Activated T-helper 1 cell treated with Interleukin-2 at 50 U/mL for 16 hours (primary cell): ENCODE results near the gene SLC39A12.

ENCODE experiments used
- DNase-seq: peaks from one replicate; pipeline ENCODE4 v3.0.0-alpha.2; 2020; ENCODE audit warnings: low read depth

SLC39A12 gene

GRCh38 chr10:17963431-17963830, 11.7 kb downstream of the SLC39A12 start:
- no peak for DNase-seq

DNA sequence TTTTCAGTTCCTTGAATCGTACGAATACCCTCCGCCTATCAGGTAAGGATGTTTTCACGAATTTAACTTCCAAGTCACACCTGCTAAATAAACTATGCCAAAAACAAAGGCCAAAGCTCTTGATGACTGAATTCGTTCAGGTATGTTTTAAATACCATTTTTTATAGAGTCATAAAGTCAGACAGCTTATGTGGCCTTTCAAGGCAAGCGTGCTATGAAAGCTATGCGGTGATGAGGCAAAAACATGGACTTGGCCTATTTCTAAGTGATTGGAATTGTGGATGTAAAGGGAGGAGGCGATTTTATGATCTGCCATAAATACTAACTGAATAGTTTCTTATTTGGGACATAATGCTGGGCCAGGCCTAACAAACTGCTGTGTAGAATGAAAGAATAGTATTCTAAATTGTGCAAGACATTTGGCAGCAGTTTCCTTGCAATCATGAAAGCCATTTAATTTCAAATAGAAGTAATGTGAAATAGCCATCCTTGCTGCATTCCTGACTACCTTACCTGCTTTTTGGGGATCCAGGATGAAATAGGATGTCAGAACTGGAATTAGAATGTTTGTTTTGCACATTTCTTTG, 14.0 kb downstream of the SLC39A12 start:
- DNase-seq: no peak

GRCh38 chr10:17974505-17974904, 22.8 kb downstream of the SLC39A12 start:
- DNase-seq: no peak

DNA sequence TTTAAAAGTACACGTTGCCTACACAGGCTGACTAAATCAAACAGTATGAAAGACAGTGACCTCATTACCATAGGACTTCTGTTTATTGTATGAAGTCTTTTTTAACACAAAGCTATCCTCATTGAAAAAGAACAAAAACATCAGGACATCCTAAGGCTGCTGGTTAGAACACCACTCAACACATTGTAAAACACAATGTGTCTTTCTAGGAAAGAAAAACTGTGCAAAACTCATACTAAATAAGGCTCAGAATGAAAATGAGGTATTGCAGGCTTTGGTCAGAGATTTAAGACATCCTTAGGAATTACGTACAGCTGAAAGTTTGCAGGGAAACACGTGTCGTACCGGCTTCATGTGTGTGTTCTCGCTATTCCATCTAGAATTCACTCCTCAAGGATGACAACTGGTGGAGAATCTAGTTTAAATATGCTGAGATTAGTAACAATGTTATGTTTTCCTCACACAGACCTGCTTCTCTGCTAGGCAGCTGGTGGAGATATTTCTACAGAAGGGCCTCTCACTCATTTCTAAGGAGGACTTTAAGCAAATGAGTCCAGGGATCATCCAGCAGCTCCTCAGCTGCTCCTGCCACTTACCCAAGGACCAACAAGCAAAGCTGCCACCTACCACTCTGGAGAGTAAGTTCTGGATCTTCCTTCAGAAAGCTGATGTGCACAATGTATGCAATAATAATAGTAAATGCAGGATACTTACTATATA, 29.3 kb downstream of the SLC39A12 start:
- no peak for DNase-seq

- no peak for DNase-seq
Observed at GRCh38 chr10:17981766-17982380, 30.2 kb downstream of the SLC39A12 start.

DNA sequence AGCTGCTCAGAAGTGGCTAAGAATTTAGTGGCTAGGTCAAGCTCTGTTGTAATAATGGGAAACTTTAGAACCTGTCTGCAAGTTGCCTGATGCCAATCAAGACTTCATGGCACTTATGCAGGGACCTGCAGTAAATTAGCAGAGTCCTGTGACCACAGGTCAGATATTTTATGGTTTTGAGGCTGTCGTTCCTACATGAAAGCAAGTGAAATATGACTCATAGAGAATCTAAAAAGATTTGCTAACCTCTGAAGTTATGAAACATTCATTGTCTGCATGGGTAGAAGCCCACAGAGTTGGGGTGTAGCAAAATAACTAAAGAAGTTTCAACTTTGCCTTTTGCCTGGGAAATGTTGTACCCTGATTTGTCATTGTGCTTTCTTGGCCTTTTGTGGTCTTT, 32.3 kb downstream of the SLC39A12 start:
- DNase-seq: no peak

GRCh38 chr10:17984563-17984962, 32.8 kb downstream of the SLC39A12 start:
- no peak for DNase-seq

DNA sequence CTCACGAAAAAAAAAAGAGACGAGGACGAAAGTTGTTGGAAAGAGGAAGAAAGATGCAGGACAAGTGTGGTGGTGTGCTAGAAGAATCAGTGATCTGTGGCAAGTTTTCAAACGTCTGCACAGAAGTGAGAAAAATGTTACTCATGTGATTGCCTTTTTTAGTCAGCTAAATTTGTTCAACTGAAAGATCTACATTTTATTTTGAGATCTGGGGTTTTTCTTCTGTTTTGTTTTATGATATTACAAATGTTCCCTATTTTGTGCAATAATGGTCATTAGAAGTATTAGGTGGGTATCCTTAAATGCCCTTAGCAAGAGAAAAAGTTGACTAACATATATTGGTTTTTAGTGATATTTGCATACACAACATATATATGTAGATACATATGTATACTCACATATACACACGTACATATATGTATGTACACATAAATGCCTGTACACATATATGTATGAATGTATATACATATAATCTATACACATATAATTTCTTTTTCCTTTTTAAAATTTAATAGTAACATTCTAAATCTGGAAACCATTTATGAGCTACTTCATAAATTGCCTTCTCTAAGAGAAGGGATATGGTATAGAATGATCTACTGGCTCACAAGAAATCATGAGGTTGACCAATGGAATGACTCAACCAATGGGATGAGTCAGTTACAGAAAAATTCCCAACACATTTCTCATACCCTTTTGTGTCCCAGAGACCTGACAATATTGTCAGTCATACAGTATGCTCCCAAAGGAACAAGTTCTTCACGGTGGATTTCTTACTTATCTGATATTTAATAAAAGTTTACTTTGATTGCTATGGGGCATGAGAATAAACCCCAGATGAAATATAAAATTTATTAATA, 38.4 kb downstream of the SLC39A12 start:
- DNase-seq: no peak

- no peak for DNase-seq
Observed at GRCh38 chr10:17992266-17992665, 40.5 kb downstream of the SLC39A12 start.

DNA sequence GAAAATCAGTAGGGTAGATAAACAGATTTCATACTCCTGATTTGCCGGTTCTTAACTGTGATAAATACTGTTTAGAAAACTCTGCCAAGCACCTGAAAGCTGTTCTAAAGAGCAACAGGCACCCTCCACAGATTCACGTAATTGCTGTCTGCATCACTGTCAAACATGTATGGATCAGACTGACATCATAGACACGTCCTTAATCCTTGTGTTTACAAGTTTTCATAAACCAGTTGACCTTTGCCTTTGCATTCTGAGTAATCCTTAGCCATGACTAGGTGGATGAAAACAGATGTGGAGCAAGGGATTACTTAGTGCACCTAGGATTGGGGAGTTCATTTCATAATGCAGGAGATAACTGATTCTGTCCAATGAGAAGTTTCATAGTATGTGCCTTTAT, 41.6 kb downstream of the SLC39A12 start:
- DNase-seq: no peak

DNA sequence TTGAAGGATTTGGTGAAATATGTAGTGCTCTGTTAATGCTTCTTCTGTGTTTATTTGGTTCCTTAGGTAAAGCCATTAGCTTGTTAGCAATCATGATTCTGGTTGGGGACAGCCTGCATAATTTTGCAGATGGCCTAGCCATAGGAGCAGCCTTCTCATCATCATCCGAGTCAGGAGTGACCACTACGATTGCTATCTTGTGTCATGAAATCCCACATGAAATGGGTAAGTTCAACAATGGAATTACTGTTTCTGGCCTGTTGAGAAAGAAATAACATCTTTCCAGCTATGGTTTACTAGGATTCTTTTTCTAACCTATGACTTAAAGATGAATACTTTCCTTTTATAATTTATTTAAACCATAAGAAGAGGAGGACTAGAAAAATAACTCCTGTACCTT, 48.9 kb downstream of the SLC39A12 start:
- no peak for DNase-seq

GRCh38 chr10:18005445-18005780, 53.7 kb downstream of the SLC39A12 start:
- DNase-seq: no peak

DNA sequence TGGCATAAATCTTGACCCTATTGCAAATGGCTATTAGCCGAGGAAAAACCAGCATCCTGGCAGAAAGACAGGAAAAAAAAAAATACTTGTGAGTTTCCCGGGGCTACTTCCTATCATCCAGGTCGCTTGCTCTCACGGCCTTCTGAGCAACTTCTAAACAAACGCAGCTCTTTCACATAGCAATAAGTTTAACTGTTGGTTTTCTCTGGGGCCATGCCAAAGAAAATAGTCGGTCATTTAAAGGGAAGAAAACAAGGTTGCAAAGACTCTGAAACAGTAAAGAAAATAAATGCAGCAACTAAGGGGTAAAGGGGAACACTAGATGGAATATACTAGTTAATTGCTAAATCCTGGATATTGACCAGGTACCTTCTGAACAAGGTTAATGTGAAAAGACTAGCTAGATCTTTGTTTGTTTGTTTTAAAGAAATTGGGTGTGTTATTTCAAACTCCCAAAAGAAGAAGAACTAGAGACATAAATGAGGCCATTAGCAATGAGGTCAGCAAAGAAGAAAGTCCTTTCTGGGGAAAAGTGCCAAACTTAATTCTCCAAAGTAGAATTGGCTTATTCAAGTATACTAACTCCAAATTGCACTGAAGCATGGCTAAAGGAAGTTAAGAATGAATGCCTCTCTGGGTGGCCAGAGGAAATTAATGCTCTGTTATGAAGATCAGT, 54.2 kb downstream of the SLC39A12 start:
- DNase-seq: no peak

GRCh38 chr10:18008986-18009385, 57.3 kb downstream of the SLC39A12 start:
- DNase-seq: no peak

GRCh38 chr10:18010050-18010449, 58.3 kb downstream of the SLC39A12 start:
- no peak for DNase-seq

DNA sequence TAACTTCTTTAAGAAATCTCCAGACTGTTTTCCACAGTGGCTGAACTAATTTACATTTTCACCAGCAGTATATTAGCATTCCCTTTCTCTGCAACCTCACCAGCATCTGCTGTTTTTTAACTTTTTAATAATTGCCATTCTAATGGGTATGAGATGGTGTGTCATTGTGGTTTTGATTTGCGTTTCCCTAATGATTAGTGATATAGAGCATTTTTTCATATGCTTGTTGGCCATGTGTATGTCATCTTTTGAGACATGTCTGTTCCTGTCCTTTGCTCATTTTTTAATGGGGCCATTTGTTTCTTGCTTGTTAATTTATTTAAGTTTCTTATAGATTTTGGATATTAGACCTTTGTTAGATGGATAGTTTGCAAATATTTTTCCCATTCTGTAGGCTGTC, 68.8 kb downstream of the SLC39A12 start:
- no peak for DNase-seq

DNA sequence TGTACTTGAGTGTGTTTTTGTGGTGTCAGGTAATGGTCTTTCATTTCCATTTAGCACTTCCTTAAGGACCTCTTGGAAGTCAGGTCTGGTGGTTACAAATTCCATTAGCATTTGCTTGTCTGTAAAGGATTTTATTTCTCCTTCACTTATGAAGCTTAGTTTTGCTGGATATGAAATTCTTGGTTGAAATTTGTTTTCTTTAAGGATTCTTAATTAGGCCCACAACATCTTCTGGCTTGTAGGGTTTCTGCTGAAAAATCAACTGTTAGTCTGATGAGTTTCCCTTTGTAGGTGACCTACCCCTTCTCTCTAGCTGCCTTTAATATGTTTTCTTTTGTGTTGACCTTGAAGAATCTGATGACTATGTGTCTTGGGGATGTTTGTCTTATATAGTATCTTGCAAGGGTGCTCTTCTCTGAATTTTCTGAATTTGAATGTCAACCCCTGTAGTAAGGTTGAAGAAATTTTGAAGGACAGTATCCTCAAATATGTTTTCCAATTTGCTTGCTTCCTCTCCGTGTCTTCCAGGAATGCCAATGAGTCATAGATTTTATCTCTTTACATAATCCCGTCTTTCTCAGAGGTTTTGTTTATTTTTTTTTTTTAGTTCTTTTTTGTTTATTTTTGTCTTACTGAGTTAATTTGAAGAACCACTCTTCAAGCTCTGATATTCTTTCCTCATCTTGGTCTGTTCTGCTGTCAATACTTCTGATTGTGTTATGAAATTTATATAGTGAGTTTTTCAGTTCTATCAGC, 70.2 kb downstream of the SLC39A12 start:
- no peak for DNase-seq

- no peak for DNase-seq
Observed at GRCh38 chr10:18043148-18044006, 91.7 kb downstream of the SLC39A12 start.

GRCh38 chr10:18044976-18045720, 93.4 kb downstream of the SLC39A12 start:
- DNase-seq: no peak

DNA sequence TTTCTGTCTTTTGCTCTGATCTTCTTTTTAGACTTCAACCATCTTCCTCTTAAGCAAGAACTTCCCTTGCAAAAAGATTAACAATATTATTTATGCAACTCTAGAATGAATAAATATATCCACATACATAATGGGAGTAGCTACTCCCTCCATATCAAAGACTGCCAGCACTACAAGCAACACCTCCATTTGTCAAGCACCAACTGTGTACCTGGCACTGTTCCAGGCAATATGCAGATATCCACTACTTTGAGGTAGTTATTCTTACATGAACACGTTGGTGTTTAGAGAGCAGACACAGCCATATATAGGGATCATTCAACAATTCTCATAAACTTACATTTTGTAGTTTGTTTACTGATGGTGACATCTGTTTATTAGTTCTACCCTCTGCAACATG, 104.9 kb downstream of the SLC39A12 start:
- DNase-seq: no peak
